GM23338 (cell line): Measurements from ENCODE around the gene HAPLN3. TPM values are rescaled to one million over a fixed set of nuclear protein-coding genes. Genes with fewer than 3 reads are reported as not detected.

ENCODE experiments used
- ATAC-seq: fragments of 200-7000 bp; cut with Tn5 transposase; 3 replicates; pipeline ENCODE4 v1.9.1; 2020
- DNase-seq: peaks from one replicate; pipeline ENCODE4 v3.0.0-alpha.2; 2015; ENCODE audit warnings: low spot score
- H2AFZ ChIP-seq: fragments of 200-600 bp; sonication (generic); 2 replicates; pipeline ENCODE4 v1.8.0; 2016; ENCODE audit warnings: antibody characterized with exemption, mild to moderate bottlenecking, moderate library complexity
- H3F3A ChIP-seq: fragments of 200-600 bp; sonication (generic); replicated peaks from 2 replicates; pipeline ENCODE4 v1.8.0; 2017; ENCODE audit warnings: antibody characterized with exemption, mixed run types, low read depth
- H3K27ac ChIP-seq: fragments of 200-600 bp; sonication (generic); 2 replicates; pipeline ENCODE4 v1.6.1; 2016; ENCODE audit warnings: low read depth
- H3K27me3 ChIP-seq: fragments of 200-600 bp; sonication (generic); 2 replicates; pipeline ENCODE4 v1.8.0; 2016; ENCODE audit warnings: mild to moderate bottlenecking, mixed run types, moderate library complexity; ENCODE audit not compliant: insufficient read depth
- H3K36me3 ChIP-seq: fragments of 200-600 bp; sonication (generic); 2 replicates; pipeline ENCODE4 v1.8.0; 2016; ENCODE audit warnings: mild to moderate bottlenecking; ENCODE audit not compliant: insufficient read depth
- H3K4me1 ChIP-seq: fragments of 200-600 bp; sonication (generic); 2 replicates; pipeline ENCODE4 v1.8.0; 2016; ENCODE audit warnings: mild to moderate bottlenecking, moderate library complexity; ENCODE audit not compliant: insufficient read depth
- H3K4me2 ChIP-seq: fragments of 200-600 bp; sonication (generic); 2 replicates; pipeline ENCODE4 v1.7.1; 2017; ENCODE audit warnings: mixed run types
- H3K4me3 ChIP-seq: fragments of 200-600 bp; sonication (generic); 2 replicates; pipeline ENCODE4 v1.6.1; 2016; ENCODE audit warnings: mixed run types
- H3K79me2 ChIP-seq: fragments of 200-600 bp; sonication (generic); replicated peaks from 2 replicates; pipeline ENCODE4 v1.8.0; 2017; ENCODE audit warnings: mild to moderate bottlenecking; ENCODE audit not compliant: insufficient read depth
- H3K9me2 ChIP-seq: fragments of 200-600 bp; sonication (generic); 2 replicates; pipeline ENCODE4 v1.8.0; 2017; ENCODE audit not compliant: insufficient read depth
- H4K20me1 ChIP-seq: fragments of 200-600 bp; sonication (generic); replicated peaks from 2 replicates; pipeline ENCODE4 v1.8.0; 2017; ENCODE audit warnings: mild to moderate bottlenecking; ENCODE audit not compliant: insufficient read depth
- H3K27ac Mint-ChIP-seq: 2 replicates; pipeline ENCODE4 v1.8.0; 2020; ENCODE audit warnings: inconsistent platforms, mild to moderate bottlenecking, moderate library complexity, mixed read lengths
- H3K27me3 Mint-ChIP-seq: 3 replicates; pipeline ENCODE4 v1.8.0; 2022; ENCODE audit warnings: low read depth, mild to moderate bottlenecking, moderate library complexity, mixed read lengths, inconsistent platforms; ENCODE audit not compliant: insufficient read depth, poor library complexity
- H3K36me3 Mint-ChIP-seq: 3 replicates; pipeline ENCODE4 v1.8.0; 2021; ENCODE audit warnings: low read depth, mild to moderate bottlenecking, inconsistent platforms, moderate library complexity, mixed read lengths
- H3K4me1 Mint-ChIP-seq: 3 replicates; pipeline ENCODE4 v1.8.0; 2020; ENCODE audit warnings: mild to moderate bottlenecking, inconsistent platforms, mixed read lengths
- H3K4me3 Mint-ChIP-seq: 3 replicates; pipeline ENCODE4 v1.8.0; 2021; ENCODE audit warnings: moderate library complexity, mild to moderate bottlenecking, inconsistent platforms, mixed read lengths
- H3K9me3 Mint-ChIP-seq: 3 replicates; pipeline ENCODE4 v1.8.0; 2020; ENCODE audit warnings: moderate library complexity, mild to moderate bottlenecking, inconsistent platforms, mixed read lengths
- CREB1 ChIP-seq: fragments of 250-450 bp; sonication (Bioruptor Pico); IDR thresholded peaks from 2 replicates; pipeline ENCODE4 v1.5.0; 2020; ENCODE audit warnings: low read depth, mild to moderate bottlenecking, moderate library complexity
- EZH2 ChIP-seq: fragments of 200-600 bp; sonication (generic); IDR thresholded peaks from one replicate; pipeline ENCODE4 v1.8.0; 2017; ENCODE audit warnings: antibody characterized with exemption, mild to moderate bottlenecking, low read depth; ENCODE audit not compliant: unreplicated experiment
- EZH2phosphoT487 ChIP-seq: fragments of 200-600 bp; sonication (generic); IDR thresholded peaks from one replicate; pipeline ENCODE4 v1.8.1; 2018; ENCODE audit warnings: antibody characterized with exemption; ENCODE audit not compliant: unreplicated experiment
- JUNB ChIP-seq: IDR thresholded peaks from one replicate; pipeline ENCODE4 v1.6.1; 2016; ENCODE audit warnings: antibody characterized with exemption; ENCODE audit not compliant: unreplicated experiment
- NANOG ChIP-seq: IDR thresholded peaks from 2 replicates; pipeline ENCODE4 v1.6.1; 2016; ENCODE audit warnings: antibody characterized with exemption, borderline replicate concordance
- POLR2AphosphoS5 ChIP-seq: IDR thresholded peaks from 2 replicates; pipeline ENCODE4 v1.6.1; 2016; ENCODE audit warnings: antibody characterized with exemption, low read depth
- STAT1 ChIP-seq: IDR thresholded peaks from one replicate; pipeline ENCODE4 v1.6.1; 2016; ENCODE audit warnings: antibody characterized with exemption; ENCODE audit not compliant: unreplicated experiment
- ZNF114 ChIP-seq: fragments of 250-450 bp; sonication (Bioruptor Pico); IDR thresholded peaks from 2 replicates; pipeline ENCODE4 v1.5.0; 2020; ENCODE audit warnings: mild to moderate bottlenecking, moderate library complexity
- ZNF331 ChIP-seq: fragments of 250-450 bp; sonication (Bioruptor Pico); IDR thresholded peaks from 2 replicates; pipeline ENCODE4 v1.5.0; 2020; ENCODE audit warnings: low read depth, mild to moderate bottlenecking, moderate library complexity
- polyA plus RNA-seq: library from polyadenylated mRNA; unstranded; fragments of >200 nt; fragmentation: Nextera tagmentation; extraction: Ambion mirVana; gene quantifications from 2 replicates; pipeline ENCODE4 v1.2.1, GENCODE V29; 2016
- total RNA-seq: library from RNA; depleted of rRNA; stranded (reverse); fragments of >200 nt; shearing (Covaris generic); gene quantifications from 2 replicates; pipeline ENCODE4 v1.2.3, GENCODE V29; 2014
- TF ChIP-seq, protein P1 (sequence below), 2 experiments: fragments of 200-600 bp in 1 of 2; sonication (generic) in 1 of 2; conservative IDR thresholded peaks; 2 replicates each; pipeline versions ENCODE4 v1.5.1 to v1.6.1; 2016 to 2017; ENCODE audit warnings: antibody characterized with exemption in 2 of 2, low read depth in 2 of 2, mild to moderate bottlenecking in 2 of 2, moderate library complexity in 1 of 2
- TF ChIP-seq, protein P2 (sequence below): IDR thresholded peaks from 2 replicates; pipeline ENCODE4 v1.6.1; 2016; ENCODE audit warnings: antibody characterized with exemption
- TF ChIP-seq, protein P3 (sequence below): IDR thresholded peaks from one replicate; pipeline ENCODE4 v1.6.1; 2018; ENCODE audit warnings: antibody characterized with exemption; ENCODE audit not compliant: unreplicated experiment
- TF ChIP-seq, protein P4 (sequence below): fragments of 250-450 bp; sonication (Bioruptor Pico); IDR thresholded peaks from 2 replicates; pipeline ENCODE4 v1.5.0; 2020; ENCODE audit warnings: mild to moderate bottlenecking, moderate library complexity

Gene HAPLN3
- total and polyA plus RNA-seq, 2 experiments from 2014 or later, result 22.7 to 62.6 TPM

DNA sequence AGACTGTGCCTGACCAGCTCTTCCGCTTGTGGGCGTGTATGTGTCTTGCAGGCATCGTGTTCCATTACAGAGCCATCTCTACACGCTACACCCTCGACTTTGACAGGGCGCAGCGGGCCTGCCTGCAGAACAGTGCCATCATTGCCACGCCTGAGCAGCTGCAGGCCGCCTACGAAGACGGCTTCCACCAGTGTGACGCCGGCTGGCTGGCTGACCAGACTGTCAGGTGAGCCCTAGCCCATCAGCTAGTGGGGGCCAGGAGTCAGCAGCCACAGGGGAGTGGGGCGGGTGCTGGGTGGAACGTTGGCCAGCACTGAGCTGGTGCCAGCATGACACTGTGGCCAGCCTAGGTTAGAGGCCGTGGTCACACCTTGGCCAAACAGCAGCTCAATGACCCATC lies 55.4 kb downstream of the HAPLN3 start:
- no peak overlapping the region for H3K4me2 ChIP-seq
- H3K36me3 ChIP-seq, result no peaks in the 10 kb centered on the region
- no peak overlapping the region for H3K4me3 ChIP-seq
- DNase-seq (no peak), ATAC-seq (no peak)
- H3K36me3 Mint-ChIP-seq, result no peaks in the 10 kb centered on the region
- TF ChIP-seq POLR2AphosphoS5, result no peak
- TF ChIP-seq, protein P1, sequence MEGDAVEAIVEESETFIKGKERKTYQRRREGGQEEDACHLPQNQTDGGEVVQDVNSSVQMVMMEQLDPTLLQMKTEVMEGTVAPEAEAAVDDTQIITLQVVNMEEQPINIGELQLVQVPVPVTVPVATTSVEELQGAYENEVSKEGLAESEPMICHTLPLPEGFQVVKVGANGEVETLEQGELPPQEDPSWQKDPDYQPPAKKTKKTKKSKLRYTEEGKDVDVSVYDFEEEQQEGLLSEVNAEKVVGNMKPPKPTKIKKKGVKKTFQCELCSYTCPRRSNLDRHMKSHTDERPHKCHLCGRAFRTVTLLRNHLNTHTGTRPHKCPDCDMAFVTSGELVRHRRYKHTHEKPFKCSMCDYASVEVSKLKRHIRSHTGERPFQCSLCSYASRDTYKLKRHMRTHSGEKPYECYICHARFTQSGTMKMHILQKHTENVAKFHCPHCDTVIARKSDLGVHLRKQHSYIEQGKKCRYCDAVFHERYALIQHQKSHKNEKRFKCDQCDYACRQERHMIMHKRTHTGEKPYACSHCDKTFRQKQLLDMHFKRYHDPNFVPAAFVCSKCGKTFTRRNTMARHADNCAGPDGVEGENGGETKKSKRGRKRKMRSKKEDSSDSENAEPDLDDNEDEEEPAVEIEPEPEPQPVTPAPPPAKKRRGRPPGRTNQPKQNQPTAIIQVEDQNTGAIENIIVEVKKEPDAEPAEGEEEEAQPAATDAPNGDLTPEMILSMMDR (conservative IDR thresholded peaks at IDR 0.05; ENCODE audit: low read depth in 2 of 2), result no peak
- TF ChIP-seq, protein P2, sequence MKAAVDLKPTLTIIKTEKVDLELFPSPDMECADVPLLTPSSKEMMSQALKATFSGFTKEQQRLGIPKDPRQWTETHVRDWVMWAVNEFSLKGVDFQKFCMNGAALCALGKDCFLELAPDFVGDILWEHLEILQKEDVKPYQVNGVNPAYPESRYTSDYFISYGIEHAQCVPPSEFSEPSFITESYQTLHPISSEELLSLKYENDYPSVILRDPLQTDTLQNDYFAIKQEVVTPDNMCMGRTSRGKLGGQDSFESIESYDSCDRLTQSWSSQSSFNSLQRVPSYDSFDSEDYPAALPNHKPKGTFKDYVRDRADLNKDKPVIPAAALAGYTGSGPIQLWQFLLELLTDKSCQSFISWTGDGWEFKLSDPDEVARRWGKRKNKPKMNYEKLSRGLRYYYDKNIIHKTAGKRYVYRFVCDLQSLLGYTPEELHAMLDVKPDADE, result no peak
- TF ChIP-seq, protein P3, sequence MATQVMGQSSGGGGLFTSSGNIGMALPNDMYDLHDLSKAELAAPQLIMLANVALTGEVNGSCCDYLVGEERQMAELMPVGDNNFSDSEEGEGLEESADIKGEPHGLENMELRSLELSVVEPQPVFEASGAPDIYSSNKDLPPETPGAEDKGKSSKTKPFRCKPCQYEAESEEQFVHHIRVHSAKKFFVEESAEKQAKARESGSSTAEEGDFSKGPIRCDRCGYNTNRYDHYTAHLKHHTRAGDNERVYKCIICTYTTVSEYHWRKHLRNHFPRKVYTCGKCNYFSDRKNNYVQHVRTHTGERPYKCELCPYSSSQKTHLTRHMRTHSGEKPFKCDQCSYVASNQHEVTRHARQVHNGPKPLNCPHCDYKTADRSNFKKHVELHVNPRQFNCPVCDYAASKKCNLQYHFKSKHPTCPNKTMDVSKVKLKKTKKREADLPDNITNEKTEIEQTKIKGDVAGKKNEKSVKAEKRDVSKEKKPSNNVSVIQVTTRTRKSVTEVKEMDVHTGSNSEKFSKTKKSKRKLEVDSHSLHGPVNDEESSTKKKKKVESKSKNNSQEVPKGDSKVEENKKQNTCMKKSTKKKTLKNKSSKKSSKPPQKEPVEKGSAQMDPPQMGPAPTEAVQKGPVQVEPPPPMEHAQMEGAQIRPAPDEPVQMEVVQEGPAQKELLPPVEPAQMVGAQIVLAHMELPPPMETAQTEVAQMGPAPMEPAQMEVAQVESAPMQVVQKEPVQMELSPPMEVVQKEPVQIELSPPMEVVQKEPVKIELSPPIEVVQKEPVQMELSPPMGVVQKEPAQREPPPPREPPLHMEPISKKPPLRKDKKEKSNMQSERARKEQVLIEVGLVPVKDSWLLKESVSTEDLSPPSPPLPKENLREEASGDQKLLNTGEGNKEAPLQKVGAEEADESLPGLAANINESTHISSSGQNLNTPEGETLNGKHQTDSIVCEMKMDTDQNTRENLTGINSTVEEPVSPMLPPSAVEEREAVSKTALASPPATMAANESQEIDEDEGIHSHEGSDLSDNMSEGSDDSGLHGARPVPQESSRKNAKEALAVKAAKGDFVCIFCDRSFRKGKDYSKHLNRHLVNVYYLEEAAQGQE, result no peak
- no peak for TF ChIP-seq STAT1
- no peak for TF ChIP-seq JUNB
- no peak for TF ChIP-seq EZH2phosphoT487
- no peak for TF ChIP-seq NANOG
- TF ChIP-seq CREB1 (CRISPR knock-in tag), result no peak
- no peak for TF ChIP-seq ZNF331 (CRISPR knock-in tag)
- no peak for TF ChIP-seq ZNF114 (CRISPR knock-in tag)
- no peak for TF ChIP-seq EZH2
- TF ChIP-seq, protein P4, sequence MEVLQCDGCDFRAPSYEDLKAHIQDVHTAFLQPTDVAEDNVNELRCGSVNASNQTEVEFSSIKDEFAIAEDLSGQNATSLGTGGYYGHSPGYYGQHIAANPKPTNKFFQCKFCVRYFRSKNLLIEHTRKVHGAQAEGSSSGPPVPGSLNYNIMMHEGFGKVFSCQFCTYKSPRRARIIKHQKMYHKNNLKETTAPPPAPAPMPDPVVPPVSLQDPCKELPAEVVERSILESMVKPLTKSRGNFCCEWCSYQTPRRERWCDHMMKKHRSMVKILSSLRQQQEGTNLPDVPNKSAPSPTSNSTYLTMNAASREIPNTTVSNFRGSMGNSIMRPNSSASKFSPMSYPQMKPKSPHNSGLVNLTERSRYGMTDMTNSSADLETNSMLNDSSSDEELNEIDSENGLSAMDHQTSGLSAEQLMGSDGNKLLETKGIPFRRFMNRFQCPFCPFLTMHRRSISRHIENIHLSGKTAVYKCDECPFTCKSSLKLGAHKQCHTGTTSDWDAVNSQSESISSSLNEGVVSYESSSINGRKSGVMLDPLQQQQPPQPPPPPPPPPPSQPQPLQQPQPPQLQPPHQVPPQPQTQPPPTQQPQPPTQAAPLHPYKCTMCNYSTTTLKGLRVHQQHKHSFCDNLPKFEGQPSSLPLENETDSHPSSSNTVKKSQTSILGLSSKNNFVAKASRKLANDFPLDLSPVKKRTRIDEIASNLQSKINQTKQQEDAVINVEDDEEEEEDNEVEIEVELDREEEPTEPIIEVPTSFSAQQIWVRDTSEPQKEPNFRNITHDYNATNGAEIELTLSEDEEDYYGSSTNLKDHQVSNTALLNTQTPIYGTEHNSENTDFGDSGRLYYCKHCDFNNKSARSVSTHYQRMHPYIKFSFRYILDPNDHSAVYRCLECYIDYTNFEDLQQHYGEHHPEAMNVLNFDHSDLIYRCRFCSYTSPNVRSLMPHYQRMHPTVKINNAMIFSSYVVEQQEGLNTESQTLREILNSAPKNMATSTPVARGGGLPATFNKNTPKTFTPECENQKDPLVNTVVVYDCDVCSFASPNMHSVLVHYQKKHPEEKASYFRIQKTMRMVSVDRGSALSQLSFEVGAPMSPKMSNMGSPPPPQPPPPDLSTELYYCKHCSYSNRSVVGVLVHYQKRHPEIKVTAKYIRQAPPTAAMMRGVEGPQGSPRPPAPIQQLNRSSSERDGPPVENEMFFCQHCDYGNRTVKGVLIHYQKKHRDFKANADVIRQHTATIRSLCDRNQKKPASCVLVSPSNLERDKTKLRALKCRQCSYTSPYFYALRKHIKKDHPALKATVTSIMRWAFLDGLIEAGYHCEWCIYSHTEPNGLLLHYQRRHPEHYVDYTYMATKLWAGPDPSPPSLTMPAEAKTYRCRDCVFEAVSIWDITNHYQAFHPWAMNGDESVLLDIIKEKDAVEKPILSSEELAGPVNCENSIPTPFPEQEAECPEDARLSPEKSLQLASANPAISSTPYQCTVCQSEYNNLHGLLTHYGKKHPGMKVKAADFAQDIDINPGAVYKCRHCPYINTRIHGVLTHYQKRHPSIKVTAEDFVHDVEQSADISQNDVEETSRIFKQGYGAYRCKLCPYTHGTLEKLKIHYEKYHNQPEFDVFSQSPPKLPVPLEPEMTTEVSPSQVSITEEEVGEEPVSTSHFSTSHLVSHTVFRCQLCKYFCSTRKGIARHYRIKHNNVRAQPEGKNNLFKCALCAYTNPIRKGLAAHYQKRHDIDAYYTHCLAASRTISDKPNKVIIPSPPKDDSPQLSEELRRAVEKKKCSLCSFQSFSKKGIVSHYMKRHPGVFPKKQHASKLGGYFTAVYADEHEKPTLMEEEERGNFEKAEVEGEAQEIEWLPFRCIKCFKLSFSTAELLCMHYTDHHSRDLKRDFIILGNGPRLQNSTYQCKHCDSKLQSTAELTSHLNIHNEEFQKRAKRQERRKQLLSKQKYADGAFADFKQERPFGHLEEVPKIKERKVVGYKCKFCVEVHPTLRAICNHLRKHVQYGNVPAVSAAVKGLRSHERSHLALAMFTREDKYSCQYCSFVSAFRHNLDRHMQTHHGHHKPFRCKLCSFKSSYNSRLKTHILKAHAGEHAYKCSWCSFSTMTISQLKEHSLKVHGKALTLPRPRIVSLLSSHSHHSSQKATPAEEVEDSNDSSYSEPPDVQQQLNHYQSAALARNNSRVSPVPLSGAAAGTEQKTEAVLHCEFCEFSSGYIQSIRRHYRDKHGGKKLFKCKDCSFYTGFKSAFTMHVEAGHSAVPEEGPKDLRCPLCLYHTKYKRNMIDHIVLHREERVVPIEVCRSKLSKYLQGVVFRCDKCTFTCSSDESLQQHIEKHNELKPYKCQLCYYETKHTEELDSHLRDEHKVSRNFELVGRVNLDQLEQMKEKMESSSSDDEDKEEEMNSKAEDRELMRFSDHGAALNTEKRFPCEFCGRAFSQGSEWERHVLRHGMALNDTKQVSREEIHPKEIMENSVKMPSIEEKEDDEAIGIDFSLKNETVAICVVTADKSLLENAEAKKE, result no peak
- no peak overlapping the region for H3K4me3 Mint-ChIP-seq
- H3K9me2 ChIP-seq, result no peaks in the 10 kb centered on the region
- H3K27ac Mint-ChIP-seq, result no peak overlapping the region
- H3K4me1 Mint-ChIP-seq, result no peaks in the 10 kb centered on the region
- H4K20me1 ChIP-seq, result no peaks in the 10 kb centered on the region
- H3K9me3 Mint-ChIP-seq, result no peaks in the 10 kb centered on the region; the same call in 2 of the 3 replicates
- no peak overlapping the region for H2AFZ ChIP-seq
- H3K79me2 ChIP-seq, result no peaks in the 10 kb centered on the region
- no peaks in the 10 kb centered on the region for H3F3A ChIP-seq
- H3K4me1 ChIP-seq, result no peaks in the 10 kb centered on the region
- no peak overlapping the region for H3K27ac ChIP-seq
- H3K27me3 Mint-ChIP-seq, result peaks cover 6% of the 10 kb centered on the region
- no peaks in the 10 kb centered on the region for H3K27me3 ChIP-seq
